Measurements from ENCODE around the gene SDK1.

DNA sequence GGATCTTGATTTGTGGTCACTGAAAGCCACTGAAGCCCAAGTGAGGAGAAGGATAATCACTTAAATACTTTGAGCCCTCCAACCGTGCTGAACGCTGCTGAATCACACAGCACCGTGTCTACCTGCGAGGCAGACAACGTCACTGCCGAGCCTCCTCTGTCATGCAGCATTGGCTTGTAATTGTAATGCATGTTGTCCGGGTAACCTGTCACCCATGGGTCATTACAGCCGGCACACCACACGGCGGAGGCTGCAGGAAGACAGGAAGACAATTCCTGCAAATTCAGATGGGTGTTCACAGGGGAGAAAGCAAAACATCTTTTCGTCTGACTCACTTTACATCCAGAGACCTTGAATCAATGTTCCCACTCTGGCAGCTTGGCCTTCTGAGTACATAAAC is 835.0 kb downstream of the SDK1 start:
- TF ChIP-seq, protein P1, sequence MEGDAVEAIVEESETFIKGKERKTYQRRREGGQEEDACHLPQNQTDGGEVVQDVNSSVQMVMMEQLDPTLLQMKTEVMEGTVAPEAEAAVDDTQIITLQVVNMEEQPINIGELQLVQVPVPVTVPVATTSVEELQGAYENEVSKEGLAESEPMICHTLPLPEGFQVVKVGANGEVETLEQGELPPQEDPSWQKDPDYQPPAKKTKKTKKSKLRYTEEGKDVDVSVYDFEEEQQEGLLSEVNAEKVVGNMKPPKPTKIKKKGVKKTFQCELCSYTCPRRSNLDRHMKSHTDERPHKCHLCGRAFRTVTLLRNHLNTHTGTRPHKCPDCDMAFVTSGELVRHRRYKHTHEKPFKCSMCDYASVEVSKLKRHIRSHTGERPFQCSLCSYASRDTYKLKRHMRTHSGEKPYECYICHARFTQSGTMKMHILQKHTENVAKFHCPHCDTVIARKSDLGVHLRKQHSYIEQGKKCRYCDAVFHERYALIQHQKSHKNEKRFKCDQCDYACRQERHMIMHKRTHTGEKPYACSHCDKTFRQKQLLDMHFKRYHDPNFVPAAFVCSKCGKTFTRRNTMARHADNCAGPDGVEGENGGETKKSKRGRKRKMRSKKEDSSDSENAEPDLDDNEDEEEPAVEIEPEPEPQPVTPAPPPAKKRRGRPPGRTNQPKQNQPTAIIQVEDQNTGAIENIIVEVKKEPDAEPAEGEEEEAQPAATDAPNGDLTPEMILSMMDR (IDR thresholded peaks at IDR 0.05; ENCODE audit: low read depth, low read length, poor library complexity, severe bottlenecking): no peak
- TF ChIP-seq EZH2phosphoT487 (IDR thresholded peaks at IDR 0.05; ENCODE audit: borderline replicate concordance, low read length): no peak

All from DOHH2 (cell line).